ENCODE results near the gene SEC61A2.
"Not testable (repeated sequence)": the region's sequence is repeated elsewhere in the genome, so short reads cannot be mapped to it uniquely, and the experiment has no call there.

The SEC61A2 gene

DNA sequence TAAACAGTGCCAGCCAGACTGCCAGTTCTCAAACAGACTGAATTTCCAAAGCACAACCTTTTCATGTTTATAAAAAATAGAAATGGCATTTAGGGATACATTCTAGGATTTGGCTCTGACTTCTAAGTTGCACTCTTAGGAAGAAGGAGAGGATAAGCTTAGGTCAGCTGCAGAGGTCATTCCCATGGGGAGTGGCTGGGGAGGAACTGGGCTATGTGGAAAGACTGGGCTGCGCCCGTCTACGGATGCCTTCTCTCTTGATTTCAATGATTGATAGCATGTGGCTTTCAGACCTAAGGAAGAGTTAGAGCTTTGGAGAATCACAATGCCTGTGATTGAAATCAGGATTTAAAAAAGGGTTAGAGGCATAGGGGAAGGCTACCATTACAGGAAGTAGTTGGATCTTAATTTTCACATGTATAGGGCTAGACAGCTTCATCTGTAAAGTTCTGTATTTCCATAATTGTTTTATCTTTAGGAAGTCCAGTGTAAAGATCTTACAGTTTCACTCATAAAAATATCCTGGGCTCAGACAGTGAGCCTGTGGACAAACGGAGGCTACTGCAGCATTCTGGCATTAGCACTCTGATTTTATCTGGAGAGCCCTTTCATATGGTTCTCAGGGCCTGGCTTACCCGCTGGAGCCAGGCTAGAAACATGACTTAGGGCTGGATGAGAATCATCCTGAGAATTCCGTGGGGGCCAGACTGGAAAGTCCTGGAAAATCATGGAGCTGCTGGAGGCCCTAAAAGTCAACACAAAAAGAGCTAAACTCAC is 36.7 kb downstream of the SEC61A2 start:
- in situ Hi-C loops (cut with HindIII; ENCODE audit: low sequenced_read_pairs): no loop called here
- TF ChIP-seq, protein P1, sequence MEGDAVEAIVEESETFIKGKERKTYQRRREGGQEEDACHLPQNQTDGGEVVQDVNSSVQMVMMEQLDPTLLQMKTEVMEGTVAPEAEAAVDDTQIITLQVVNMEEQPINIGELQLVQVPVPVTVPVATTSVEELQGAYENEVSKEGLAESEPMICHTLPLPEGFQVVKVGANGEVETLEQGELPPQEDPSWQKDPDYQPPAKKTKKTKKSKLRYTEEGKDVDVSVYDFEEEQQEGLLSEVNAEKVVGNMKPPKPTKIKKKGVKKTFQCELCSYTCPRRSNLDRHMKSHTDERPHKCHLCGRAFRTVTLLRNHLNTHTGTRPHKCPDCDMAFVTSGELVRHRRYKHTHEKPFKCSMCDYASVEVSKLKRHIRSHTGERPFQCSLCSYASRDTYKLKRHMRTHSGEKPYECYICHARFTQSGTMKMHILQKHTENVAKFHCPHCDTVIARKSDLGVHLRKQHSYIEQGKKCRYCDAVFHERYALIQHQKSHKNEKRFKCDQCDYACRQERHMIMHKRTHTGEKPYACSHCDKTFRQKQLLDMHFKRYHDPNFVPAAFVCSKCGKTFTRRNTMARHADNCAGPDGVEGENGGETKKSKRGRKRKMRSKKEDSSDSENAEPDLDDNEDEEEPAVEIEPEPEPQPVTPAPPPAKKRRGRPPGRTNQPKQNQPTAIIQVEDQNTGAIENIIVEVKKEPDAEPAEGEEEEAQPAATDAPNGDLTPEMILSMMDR (IDR thresholded peaks at IDR 0.05; ENCODE audit: low read depth, low read length): no peak
- H3K4me3 ChIP-seq (ENCODE audit: low read depth, low read length): no peak overlapping the region
- no peak for DNase-seq (ENCODE audit: low read depth, low spot score)

DNA sequence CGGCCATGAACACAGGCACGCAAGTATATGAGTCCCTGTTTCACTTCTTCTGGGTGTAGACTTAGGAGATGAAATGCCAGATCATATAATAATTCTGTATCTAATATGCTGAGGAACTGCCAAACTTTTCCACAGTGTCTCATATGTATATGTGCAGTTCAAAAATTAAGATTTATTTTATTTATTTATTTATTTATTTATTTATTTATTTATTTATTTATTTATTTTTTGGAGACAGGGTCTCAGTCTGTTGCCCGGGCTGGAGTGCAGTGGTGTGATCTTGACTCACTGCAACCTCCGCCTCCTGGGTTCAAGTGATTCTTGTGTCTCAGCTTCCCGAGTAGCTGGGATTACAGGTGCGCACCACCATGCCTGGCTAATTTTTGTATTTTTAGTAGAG is 42.0 kb downstream of the SEC61A2 start:
- DNase-seq (ENCODE audit: low read depth, low spot score); H3K4me3 ChIP-seq (ENCODE audit: low read depth, low read length); in situ Hi-C loops (cut with HindIII; ENCODE audit: low sequenced_read_pairs): not testable (repeated sequence)

DNA sequence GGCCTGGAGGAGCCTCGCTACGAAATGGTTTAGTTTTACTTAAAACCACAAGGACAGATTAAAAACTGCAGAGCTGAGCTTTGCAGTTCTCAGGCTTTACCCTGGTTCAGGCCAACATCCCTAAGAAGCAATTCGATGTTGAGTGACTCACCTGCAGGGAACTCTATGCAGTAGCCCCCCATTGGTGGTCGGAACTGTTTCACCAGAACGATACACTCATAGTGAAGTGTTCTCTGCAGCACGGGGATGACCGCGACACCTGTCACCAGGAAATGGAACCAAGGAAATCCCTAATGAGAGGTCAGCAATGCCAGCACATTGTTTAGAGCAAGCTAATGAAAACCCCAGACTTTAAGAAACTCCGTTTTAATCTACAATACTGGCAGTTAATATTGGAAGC is 48.2 kb downstream of the SEC61A2 start:
- in situ Hi-C loops (cut with HindIII; ENCODE audit: low sequenced_read_pairs): no loop called here
- TF ChIP-seq, protein P1 (IDR thresholded peaks at IDR 0.05; ENCODE audit: low read depth, low read length): no peak
- no peak overlapping the region for H3K4me3 ChIP-seq (ENCODE audit: low read depth, low read length)
- DNase-seq (ENCODE audit: low read depth, low spot score): peak; percentile 48

DNA sequence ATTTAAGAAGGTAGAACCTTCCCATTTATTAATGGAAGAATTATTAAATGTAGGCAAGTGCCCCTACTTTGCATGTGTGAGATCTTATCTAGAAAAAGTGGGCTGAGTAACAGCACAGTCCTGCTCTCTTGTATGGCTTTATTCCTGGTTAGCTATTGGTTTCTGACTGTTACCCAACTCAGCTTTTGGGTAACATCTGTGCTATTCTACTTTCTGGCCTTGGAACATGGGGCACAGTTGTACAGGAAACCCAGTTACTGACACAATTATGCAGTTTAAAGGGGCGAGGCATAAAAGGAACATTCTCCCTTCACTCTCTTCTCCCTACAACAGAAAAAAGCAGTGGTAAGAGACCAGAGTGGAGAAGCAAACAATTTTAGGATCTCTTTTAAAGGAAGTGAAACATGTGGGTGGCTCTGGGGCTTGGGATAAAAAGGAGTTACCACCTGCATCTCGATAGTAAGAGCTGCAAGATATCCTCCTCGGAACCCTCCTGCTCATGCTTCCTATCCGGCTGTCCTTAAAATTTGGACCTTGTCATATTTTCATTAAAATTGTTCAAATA is 50.2 kb downstream of the SEC61A2 start:
- no peak for DNase-seq (ENCODE audit: low read depth, low spot score)
- in situ Hi-C loops (cut with HindIII; ENCODE audit: low sequenced_read_pairs): no loop called here
- H3K4me3 ChIP-seq (ENCODE audit: low read depth, low read length): no peak overlapping the region
- TF ChIP-seq, protein P1 (IDR thresholded peaks at IDR 0.05; ENCODE audit: low read depth, low read length): no peak

DNA sequence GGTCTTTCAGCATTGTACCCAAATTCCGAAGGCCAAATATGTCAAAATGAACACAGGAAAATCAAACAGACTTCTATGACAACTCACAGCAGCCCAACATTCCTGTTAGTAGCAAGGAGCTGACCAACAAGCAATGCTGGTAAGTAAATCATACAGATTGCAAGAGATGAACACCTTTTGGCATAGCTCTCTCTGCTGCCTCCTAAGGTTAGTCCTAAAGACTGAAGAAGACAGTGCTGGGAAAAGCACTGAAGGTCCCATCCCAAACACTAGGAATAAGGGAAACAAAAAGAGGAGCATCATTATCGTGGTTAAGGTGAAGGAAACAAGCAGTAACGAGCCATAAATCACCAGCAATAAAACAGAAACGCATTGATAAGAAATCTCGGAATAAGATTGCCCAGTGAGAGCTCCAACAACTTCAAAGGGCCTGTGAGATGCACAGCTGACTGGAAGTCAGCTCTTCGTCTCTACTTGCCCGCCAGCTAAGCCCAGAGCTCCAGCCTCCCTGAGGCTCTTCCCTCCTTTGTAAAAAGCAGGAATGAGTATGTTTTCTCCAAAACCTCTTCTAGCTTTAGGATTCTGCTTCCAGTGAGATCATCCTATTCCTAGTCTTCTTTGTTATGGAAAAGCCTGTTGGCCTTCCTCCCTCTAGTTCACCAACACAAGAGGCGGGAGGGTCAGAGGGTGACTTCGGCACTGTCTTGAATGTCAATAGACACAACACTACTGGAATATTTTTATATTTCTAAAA is 50.9 kb downstream of the SEC61A2 start:
- H3K4me3 ChIP-seq (ENCODE audit: low read depth, low read length): no peak overlapping the region
- TF ChIP-seq, protein P1 (IDR thresholded peaks at IDR 0.05; ENCODE audit: low read depth, low read length): no peak
- in situ Hi-C loops (cut with HindIII; ENCODE audit: low sequenced_read_pairs): no loop called here
- no peak for DNase-seq (ENCODE audit: low read depth, low spot score)

DNA sequence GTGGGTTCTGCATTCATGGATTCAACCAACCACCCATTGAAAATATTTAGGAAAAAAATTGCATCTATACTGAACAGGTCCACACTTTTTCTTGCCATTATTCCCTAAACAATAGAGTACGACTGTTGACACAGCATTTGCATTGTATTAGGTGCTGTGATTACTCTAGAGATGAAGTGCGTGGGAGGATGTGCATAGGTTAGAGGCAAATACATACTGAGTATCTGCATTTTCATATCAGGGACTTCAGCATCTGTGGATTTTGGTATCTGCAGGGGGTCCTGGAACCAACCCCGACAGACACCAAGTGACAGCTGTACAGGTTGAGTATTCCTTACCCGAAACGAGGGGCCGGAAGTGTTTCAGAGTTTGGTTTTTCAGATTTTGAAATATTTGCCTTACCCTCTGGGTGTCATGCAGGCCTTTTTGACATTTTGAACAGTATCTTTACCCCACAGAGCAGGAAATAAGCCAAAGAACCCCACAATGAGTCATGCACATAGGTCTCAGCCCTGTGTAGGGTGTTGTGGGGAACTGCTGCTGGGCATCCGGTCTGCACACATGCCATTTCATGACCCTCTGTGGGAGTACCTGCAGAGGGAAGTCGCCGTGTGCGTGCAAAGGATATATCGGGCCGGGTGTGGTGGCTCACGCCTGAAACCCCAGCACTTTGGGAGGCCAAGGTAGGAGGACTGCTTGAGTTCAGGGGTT is 51.7 kb downstream of the SEC61A2 start:
- no peak overlapping the region for H3K4me3 ChIP-seq (ENCODE audit: low read depth, low read length)
- peak; percentile 45 for DNase-seq (ENCODE audit: low read depth, low spot score)
- TF ChIP-seq, protein P1 (IDR thresholded peaks at IDR 0.05; ENCODE audit: low read depth, low read length): no peak
- in situ Hi-C loops (cut with HindIII; ENCODE audit: low sequenced_read_pairs): no loop called here

Measured in astrocyte of the spinal cord (primary cell).